Left renal pelvis (tissue), 4 donors: ENCODE data around the gene PDE4B. TPM values are rescaled to one million over a fixed set of nuclear protein-coding genes. Genes with fewer than 3 reads are reported as not detected.
"Not testable (repeated sequence)": the region's sequence is repeated elsewhere in the genome, so short reads cannot be mapped to it uniquely, and the experiment has no call there.

Source experiments
- DNase-seq, 4 donors: peaks; one replicate each; pipeline ENCODE4 v3.0.0-alpha.2; 2013; ENCODE audit warnings: low read depth in 4 of 4, low spot score in 3 of 4
- polyA plus RNA-seq, 4 donors: library from polyadenylated mRNA; unstranded; fragments of 120-200 nt; gene quantifications; one replicate each; pipeline ENCODE4 v1.2.1, GENCODE V29; 2013; ENCODE audit not compliant: insufficient read length in 4 of 4

Gene PDE4B
- polyA plus RNA-seq, 4 donors: 6.5 to 11.2 (median 8.3) TPM

DNA sequence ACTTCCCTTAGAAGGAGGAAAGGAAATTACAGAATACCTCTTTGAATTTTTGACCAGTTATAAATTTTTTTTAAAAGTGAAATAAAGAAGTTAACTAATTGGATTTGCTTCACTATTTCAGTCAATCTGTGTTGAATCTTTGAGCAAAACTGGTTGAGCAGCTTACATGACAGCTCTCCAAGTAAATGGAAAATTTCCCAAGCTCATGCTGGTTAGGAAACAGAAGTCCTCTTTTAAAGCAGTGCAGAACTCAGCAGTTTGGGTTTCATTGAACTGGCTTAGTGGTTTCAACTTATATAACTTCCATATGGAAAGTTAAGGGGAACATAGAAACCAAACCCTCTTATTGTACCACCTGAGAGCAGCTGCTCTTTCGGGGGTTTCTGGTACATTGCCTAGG lies 250.5 kb downstream of the PDE4B start:
- no peak for DNase-seq

DNA sequence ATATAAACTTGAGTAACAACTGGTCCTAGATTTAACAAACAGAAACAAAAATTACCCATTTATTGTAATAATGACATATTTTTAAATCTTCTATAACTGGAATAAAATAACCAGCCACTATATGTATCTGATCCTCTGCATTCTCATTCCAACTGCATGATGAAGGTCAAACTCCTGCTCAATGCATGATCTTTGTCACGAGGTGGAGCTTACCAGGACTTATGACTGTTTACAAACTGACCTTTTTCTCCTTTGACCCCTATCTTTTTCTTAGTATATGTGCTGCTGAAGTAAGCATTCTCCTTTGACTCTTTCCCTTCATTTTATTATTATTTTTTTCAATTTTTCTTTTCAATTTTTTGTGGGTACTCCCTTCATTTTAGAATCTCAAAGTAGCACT lies 252.2 kb downstream of the PDE4B start:
- no peak for DNase-seq

DNA sequence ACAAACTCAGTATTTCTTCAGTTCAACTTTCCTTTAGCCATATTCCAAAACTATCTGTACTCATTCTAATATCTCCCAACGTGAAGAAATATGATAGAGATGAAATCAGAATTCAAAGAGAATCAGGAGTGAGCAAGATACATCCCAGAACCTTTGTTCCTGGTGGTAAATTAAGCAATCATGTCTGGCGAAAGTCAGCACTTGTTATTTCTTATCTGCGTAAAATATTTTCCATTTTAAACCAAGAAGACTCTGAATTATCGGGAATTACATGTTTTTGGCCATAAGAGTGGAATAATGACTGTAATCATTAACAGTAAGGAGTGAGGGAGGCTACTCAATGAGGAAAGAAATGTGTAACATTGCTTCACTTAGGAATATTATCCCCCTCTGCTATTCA lies 253.7 kb downstream of the PDE4B start:
- DNase-seq: no peak

DNA sequence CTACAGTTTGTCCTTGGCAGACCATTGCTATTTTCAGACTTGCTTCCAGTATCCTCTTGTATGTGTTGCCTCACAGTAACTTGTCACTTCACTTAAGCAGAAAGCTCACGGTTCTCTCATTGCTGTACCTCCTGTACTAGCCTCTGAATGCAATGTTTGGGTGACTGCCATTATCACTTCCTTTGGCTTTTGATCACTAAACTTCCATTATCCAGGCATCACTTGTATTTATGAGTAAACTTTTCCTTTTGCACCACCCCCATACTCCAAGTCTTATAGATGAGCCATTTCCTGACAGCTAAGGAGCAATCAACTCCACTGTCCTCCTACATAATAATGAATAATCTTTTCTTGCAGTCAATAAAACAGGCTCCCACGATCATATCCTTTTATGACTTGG lies 255.3 kb downstream of the PDE4B start:
- DNase-seq: no peak

DNA sequence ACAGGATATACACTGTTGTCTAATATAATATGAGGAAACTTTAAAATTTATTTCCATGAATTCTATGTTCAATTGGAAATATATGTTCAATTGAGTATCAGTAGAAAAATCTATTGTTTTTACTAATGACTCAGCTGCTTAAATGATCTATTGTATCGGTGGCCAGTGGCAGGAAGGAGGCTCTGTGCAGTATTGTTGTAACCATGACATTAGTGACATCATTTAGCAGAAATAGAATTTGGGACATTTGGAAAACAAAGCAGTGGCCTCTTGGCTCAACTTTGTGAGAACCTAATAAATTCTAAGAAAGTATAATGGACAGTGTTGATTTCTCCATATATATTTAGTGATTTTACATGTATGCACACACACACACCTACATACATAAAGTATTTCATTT lies 257.4 kb downstream of the PDE4B start:
- DNase-seq: no peak

DNA sequence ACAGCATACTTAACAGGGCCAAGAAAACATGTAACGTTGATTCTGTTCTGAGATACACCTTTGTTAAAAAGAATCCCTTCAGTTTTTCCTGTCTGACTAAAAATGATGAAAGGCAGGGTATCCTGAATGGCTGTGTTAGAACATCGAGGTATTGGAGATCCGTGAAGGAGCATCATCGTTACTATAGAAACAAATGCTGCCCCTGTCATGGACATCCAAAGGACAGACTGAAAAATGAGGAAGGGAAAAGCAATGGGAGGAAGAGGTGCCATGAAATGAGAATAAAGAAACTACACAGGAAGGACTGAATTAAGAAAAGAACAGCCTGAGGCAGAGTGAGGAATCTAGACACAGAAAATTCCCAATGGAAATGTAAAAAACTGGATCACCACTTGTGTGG lies 257.9 kb downstream of the PDE4B start:
- no peak for DNase-seq

DNA sequence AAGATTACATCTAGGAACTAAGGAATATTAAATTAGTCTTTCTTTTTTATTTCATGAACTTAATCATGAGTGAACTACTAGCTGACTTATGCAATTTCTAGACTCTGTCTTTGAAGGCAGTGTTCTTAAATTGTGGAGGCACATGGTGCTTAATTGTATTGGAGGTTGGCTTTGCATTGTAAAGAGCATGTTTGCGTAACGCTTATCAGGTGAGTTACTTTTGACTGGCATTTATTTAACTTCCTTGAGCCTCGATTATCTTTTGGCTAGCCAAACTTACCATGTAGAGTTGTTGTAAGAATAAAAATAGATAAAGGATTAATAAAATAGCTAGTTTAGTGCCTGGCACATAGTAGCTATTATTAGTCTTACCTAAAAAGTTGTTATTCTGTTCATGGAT lies 262.4 kb downstream of the PDE4B start:
- DNase-seq: no peak

DNA sequence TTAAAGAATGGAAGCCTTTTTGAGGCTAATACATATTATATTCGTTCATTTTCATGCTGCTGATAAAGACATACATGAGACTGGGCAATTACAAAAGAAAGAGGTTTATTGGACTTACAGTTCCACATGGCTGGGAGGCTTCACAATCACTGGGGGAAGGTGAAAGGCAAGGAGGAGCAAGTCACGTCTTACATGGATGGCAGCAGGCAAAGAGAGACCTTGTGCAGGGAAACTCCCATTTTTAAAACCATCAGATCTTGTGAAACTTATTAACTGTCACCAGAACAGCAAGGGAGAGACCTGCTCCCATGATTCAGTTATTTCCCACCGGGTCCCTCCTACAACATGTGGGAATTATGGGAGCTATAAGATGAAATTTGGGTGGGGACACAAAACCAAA lies 264.8 kb downstream of the PDE4B start:
- DNase-seq: not testable (repeated sequence)

DNA sequence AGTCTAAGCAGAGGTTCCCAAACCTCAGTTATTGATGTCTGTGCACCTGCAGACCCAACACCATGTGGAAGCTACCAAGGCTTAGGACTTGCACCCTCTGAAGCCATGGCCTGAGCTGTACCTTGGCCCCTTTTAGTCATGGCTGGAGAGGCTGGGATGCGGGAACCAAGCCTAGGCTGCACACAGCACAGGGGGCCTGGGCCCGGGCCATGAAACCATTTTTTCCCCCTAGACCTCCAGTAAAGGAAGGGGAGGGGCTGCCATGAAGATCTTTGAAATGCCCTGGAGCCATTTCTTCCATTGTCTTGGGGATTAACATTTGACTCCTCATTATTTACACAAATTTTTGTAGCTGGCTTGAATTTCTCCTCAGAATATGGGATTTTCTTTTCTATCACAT lies 265.9 kb downstream of the PDE4B start:
- no peak for DNase-seq

DNA sequence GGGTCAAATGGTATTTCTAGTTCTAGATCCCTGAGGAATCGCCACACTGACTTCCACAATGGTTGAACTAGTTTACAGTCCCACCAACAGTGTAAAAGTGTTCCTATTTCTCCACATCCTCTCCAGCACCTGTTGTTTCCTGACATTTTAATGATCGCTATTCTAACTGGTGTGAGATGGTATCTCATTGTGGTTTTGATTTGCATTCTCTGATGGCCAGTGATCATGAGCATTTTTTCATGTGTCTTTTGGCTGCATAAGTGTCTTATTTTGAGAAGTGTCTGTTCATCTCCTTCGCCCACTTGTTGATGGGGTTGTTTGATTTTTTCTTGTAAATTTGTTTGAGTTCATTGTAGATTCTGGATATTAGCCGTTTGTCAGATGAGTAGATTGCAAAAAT lies 274.5 kb downstream of the PDE4B start:
- not testable (repeated sequence) for DNase-seq

DNA sequence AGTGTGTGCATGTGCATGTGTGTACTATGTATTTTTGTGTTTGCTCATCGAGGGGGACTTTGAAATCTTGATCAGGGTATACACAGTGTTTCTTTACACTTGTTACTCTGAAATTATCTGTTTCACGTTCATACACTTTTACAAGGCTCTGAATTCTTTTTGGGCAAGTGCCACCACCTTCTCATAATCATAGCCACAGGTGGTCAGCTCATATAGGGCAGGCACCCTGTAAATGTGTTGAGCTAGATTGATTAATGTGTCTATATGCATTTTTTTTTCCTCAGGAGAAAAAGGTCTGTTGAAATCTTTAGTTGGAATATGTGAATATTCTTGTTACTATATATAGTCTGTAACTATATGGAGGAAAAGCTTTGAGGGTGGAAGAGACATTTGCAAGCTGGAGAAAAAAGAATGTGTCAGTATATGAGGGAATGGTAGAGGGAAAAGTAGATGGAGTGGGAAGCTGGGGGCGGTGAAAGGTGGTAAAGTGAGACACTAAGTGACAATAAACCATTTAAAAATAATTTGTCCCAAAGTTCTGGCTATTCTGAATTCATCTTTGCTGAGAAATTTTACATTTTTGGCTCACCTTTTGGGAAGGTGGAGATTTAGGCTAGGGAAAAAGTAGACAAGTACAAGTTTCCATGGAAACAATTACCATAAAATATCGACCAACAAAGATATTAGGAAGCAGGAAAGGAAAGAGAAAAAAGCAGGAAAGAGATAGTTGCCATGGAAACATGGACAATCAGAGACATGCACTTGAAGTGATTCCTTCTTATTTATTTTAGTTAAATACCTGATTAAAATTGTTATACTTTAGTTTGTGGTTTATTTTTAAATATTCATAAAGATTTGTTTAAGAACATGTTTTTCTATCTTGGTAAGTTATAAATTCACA lies 277.5 kb downstream of the PDE4B start:
- no peak for DNase-seq

DNA sequence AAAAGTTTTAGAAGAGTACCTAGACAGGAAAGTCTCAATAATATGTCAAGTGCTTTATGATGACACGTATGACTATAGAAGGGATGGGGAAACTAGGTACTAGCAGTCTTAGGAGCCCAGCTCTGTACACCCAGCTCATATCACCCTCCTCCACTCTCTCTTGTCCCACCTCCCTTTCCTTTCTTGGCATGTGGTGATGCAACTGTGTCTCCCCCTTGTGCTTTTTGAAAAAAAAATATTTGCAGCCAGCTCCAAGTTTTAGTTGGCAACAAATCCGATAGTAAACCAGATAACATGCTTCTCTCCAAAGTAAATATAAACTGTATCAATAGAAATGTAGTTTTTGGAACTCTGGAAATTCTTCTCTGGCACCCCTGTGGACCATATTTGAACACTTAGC lies 280.7 kb downstream of the PDE4B start:
- DNase-seq: no peak

DNA sequence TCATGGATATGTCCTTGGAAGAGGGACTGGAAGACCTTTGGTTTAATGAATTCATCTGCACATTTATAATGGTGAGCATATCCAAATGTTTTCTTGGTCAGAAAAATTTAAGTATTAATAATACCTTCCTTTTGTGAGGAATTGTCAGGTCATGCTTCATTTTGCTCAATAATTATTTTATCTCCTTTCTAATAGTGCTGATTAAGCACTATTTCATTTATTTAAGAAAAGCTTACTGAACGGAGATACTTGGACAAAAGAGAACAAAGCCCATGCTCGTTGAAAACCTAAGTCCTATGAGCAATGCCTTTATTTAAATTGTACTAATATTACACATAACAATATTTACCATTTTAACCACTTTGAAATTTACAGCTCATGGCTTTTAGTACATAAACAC lies 281.5 kb downstream of the PDE4B start:
- DNase-seq: no peak

DNA sequence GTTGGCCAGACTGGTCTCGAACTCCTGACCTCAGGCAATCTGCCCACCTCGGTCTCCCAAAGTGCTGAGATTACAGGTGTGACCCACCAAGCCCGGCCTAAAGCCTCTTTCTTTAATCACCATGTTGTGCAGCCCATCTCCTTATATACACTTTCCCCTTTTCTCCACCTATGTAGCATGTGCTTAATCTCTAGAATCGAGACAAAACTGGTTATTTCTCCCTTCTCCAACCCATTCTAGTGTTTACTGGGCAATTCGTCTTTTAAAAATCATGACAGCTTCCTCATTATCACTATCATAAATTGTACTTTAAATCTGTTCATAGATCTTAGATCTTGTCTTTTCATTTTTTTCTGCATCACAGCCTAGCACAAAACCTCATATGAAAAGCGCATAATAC lies 285.7 kb downstream of the PDE4B start:
- DNase-seq: no peak

DNA sequence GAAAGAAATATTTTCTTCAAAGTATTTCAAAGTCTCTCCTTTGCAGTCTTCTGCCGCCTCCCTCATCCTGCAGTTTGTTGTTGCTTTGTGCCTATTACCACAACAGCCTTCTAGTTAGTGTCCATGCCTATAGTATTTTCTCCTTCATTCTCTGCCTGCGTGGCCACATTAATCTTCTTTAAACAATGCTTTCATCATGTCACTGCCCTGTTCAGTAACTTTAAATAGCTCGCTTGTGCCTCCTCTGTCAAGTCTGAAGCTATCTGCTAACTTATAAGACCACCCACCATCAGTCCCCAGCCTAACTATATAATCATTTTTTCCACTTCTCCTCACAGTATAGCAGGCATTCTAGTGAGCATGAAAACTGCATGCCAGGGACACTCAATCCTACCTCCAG lies 290.3 kb downstream of the PDE4B start:
- no peak for DNase-seq

DNA sequence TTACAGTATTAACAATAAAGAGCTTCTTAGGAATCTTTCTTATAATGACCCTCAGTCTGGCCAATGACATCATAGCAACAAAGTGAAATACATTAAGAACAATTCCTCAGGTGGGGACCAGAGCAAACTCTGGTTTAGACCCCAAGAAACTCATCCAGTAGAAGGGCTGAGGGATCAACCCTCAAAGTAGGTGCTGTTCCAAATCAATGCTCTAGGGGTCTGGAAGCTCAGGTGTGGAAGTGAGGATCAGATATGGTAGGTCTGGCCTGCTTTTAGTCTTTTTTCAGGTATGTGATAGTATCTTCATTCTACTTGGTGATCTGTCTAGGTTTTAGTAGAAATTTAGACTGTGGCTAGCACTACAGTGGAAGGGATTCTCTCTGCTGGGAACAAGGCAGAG lies 291.7 kb downstream of the PDE4B start:
- DNase-seq: no peak

DNA sequence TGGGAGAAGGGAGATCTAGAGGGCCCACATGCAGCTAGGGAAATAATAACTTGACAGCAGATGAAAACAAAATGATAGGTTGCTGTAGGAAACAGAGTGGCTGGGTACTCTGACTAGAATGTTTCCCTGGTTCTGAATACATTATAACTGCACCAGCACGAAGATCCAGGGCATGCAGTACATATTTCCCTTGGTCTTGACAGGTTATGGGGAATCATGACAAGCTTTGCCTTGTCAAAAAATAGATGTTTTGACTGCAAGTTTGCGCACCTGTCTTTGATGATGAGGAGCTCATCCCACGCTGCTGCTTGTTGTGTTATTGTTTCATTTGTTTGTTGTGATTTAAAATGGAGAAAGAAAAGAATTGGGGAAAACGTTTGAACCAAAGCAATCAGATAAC lies 292.9 kb downstream of the PDE4B start:
- DNase-seq: no peak

DNA sequence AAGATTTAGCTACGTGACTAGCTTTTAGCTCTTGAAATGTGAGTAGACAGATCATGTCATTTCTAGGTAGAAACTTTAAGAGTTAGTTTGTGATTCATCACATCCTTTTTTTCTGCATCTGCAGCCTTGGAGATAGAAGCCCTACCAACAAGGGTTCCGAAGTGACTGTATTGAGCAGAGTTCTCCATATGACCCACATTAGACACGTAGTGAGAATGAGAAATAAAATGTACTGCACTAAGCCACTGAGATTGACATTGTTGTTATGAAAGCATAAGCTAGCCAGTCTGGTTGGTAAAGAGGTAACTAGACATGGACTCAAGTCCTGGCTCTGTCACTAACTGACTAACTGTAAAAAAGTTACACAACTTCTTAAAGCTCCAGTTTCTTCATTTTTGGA lies 296.1 kb downstream of the PDE4B start:
- DNase-seq: no peak

DNA sequence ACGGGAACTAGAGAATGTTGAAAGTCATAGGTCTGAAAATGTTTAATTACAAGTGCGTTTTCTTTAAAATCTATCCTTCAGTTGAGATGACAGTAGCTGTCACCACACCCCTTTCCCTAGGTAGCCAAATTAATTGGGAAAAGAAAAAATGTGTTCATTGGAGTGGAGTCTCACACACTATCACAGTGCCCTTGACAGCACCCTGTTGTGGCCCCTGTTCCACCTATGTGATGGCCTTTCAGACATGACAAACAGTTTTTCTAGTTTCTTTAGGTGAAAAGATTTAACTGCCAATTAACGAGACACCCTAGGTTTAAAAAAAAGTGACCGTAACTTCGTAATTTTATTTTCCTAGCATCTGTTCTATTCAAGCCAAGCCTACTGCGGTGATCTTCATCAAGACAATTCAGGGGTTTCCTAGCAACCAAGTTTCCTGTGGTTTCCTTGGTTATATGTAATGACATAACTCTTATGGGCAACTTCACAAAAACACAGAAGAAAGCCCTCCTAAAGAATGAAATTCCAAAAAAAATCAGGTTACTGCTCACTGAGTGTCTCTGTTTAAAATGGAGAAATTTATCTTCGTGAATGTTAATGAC lies 298.3 kb downstream of the PDE4B start:
- no peak for DNase-seq

DNA sequence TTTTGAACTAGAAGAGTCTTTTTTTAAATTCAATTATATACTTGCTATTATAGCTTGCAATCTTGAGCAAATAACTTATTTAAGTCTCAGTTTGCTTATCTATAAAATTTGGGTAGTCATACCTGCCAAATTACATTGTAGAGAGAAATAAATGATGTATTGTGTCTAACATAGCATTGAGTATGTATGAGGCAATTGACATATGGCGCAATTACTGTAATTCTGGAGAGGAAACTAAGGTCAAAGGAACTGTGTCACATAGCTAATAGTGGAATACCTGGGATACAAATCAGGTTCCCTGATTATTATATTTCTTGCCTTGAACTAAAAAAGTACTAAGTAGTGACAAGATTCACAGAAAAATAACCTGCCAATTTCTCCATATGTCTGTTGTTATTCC lies 302.5 kb downstream of the PDE4B start:
- DNase-seq: no peak

DNA sequence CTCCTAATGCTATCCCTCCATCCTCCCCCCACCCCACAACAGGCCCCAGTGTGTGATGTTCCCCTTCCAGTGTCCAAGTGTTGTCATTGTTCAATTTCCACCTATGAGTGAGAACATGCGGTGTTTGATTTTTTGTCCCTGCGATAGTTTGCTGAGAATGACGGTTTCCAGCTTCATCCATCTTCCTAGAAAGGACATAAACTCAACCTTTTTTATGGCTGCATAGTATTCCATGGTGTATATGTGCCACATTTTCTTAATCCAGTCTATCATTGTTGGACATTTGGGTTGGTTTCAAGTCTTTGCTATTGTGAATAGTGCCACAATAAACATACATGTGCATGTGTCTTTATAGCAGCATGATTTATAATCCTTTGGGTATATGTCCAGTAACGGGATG lies 308.3 kb downstream of the PDE4B start:
- DNase-seq: not testable (repeated sequence)

DNA sequence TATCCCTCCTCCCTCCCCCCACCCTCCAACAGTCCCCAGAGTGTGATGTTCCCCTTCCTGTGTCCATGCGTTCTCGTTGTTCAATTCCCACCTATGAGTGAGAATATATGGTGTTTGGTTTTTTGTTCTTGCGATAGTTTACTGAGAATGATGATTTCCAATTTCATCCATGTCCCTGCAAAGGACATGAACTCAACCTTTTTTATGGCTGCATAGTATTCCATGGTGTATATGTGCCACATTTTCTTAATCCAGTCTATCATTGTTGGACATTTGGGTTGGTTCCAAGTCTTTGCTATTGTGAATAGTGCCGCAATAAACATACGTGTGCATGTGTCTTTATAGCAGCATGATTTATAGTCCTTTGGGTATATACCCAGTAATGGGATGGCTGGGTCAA lies 311.4 kb downstream of the PDE4B start:
- DNase-seq: not testable (repeated sequence)
